PC-3 (cell line): Measurements from ENCODE around the gene FANCL. TPM values are rescaled to one million over a fixed set of nuclear protein-coding genes. Genes with fewer than 3 reads are reported as not detected.

Experiments used
- ATAC-seq: fragments of 200-7000 bp; cut with Tn5 transposase; 2 replicates; pipeline ENCODE4 v1.9.1; 2020; ENCODE audit warnings: mild to moderate bottlenecking, moderate library complexity
- BruUV-seq: library from RNA; stranded (reverse); fragments of 400-500 nt; replicated peaks from 2 replicates; lab custom pipeline; 2021; lab: Mats Ljungman, UMichigan
- CTCF ChIA-PET: fragments of 300-600 bp; sonication (Branson Sonifier 250); formaldehyde crosslinking; loops from one replicate; lab custom pipeline; 2022; ENCODE audit warnings: antibody characterized with exemption; lab: Charles Lee
- POLR2A ChIA-PET: fragments of 300-600 bp; sonication (Branson Sonifier 250); formaldehyde crosslinking; loops from one replicate; lab custom pipeline; 2022; ENCODE audit warnings: antibody characterized with exemption; ENCODE audit not compliant: unreplicated experiment; lab: Charles Lee
- DNase-seq: peaks from one replicate; pipeline ENCODE4 v3.0.0-alpha.2; 2015
- H2AFZ ChIP-seq: fragments of 300-600 bp; sonication (generic); 2 replicates; pipeline ENCODE4 v1.6.0; 2016; ENCODE audit warnings: antibody characterized with exemption, low read length
- H3F3A ChIP-seq: fragments of 300-600 bp; sonication (generic); one replicate; pipeline ENCODE4 v1.6.0; 2017; ENCODE audit warnings: antibody characterized with exemption, low read length, control low read depth, mild to moderate bottlenecking; ENCODE audit not compliant: unreplicated experiment
- H3K27ac ChIP-seq: fragments of 300-600 bp; sonication (generic); 2 replicates; pipeline ENCODE4 v1.5.1; 2016; ENCODE audit warnings: mild to moderate bottlenecking, low read length
- H3K27me3 ChIP-seq: fragments of 300-600 bp; sonication (generic); 2 replicates; pipeline ENCODE4 v1.6.1; 2016; ENCODE audit warnings: low read length, mixed read lengths
- H3K36me3 ChIP-seq: fragments of 300-600 bp; sonication (generic); 2 replicates; pipeline ENCODE4 v1.6.1; 2016; ENCODE audit warnings: low read depth, mixed run types, low read length, mixed read lengths
- H3K4me1 ChIP-seq: fragments of 300-600 bp; sonication (generic); 2 replicates; pipeline ENCODE4 v1.5.1; 2016; ENCODE audit warnings: low read length; ENCODE audit not compliant: insufficient read depth
- H3K4me2 ChIP-seq: fragments of 300-600 bp; sonication (generic); 2 replicates; pipeline ENCODE4 v1.6.0; 2016; ENCODE audit warnings: low read length
- H3K4me3 ChIP-seq: fragments of 300-600 bp; sonication (generic); 2 replicates; pipeline ENCODE4 v1.5.1; 2016; ENCODE audit warnings: mild to moderate bottlenecking, low read length, mixed read lengths
- H3K79me2 ChIP-seq: fragments of 300-600 bp; sonication (generic); 2 replicates; pipeline ENCODE4 v1.6.1; 2017; ENCODE audit warnings: low read length, mixed read lengths
- H3K9ac ChIP-seq: fragments of 300-600 bp; sonication (generic); 2 replicates; pipeline ENCODE4 v1.6.0; 2016; ENCODE audit warnings: mild to moderate bottlenecking, low read length
- H3K9me2 ChIP-seq: fragments of 300-600 bp; sonication (generic); replicated peaks from 2 replicates; pipeline ENCODE4 v1.6.1; 2016; ENCODE audit warnings: mixed run types, low read length, mixed read lengths
- H3K9me3 ChIP-seq: fragments of 300-600 bp; sonication (generic); 2 replicates; pipeline ENCODE4 v1.6.1; 2016; ENCODE audit warnings: low read length, mixed read lengths
- H4K20me1 ChIP-seq: fragments of 300-600 bp; sonication (generic); 2 replicates; pipeline ENCODE4 v1.6.1; 2016; ENCODE audit warnings: low read length, mixed read lengths
- CTCF ChIP-seq: fragments of 300-600 bp; sonication (generic); conservative IDR thresholded peaks from 2 replicates; pipeline ENCODE4 v1.5.1; 2017; ENCODE audit warnings: antibody characterized with exemption, low read depth, mild to moderate bottlenecking, low read length
- EZH2 ChIP-seq: fragments of 300-600 bp; sonication (generic); IDR thresholded peaks from one replicate; pipeline ENCODE4 v1.6.1; 2017; ENCODE audit warnings: antibody characterized with exemption, mild to moderate bottlenecking, low read length; ENCODE audit not compliant: unreplicated experiment
- EZH2phosphoT487 ChIP-seq: fragments of 300-600 bp; sonication (generic); IDR thresholded peaks from 2 replicates; pipeline ENCODE4 v1.6.1; 2018; ENCODE audit warnings: mild to moderate bottlenecking, antibody characterized with exemption, low read length, borderline replicate concordance
- intact Hi-C: fragments of 100-400 bp; cut with micrococcal nuclease; formaldehyde crosslinking; loops from 2 replicates; pipeline ENCODE4 v1.9.0; 2023
- total RNA-seq: library from RNA; depleted of rRNA; stranded (reverse); fragments of >200 nt; gene quantifications from 2 replicates; pipeline ENCODE4 v1.2.3, GENCODE V29; 2014

FANCL gene
- total RNA-seq, 1 experiment from 2014 or later = 18.0 TPM

GRCh38 chr2:58133395-58133794 lies 107.7 kb downstream of the FANCL start:
- no peak overlapping the region for H3K4me2 ChIP-seq
- H3K9ac ChIP-seq = no peak overlapping the region
- H3K27ac ChIP-seq = no peak overlapping the region
- no peak overlapping the region for H3K4me3 ChIP-seq
- CTCF ChIA-PET = no interaction called here
- H3K4me1 ChIP-seq = peaks cover 12% of the 10 kb centered on the region; the same call in 1 of the 2 replicates
- intact Hi-C loops = loop anchor here (5.0 to 10.0 kb wide), 2 partner anchors 201 to 376 kb away; no protein-coding TSS in a partner anchor
- no peaks in the 10 kb centered on the region for H4K20me1 ChIP-seq
- no TSS peak for BruUV-seq
- POLR2A ChIA-PET = no interaction called here
- H3K36me3 ChIP-seq = no peaks in the 10 kb centered on the region
- H2AFZ ChIP-seq = no peak overlapping the region
- H3F3A ChIP-seq = no peaks in the 10 kb centered on the region
- peak; percentile 32 for DNase-seq
- H3K9me2 ChIP-seq = no peaks in the 10 kb centered on the region
- H3K27me3 ChIP-seq = no peaks in the 10 kb centered on the region
- no peaks in the 10 kb centered on the region for H3K79me2 ChIP-seq
- TF ChIP-seq CTCF (no peak), EZH2 (no peak), EZH2phosphoT487 (no peak)
- H3K9me3 ChIP-seq = no peaks in the 10 kb centered on the region
- peak; percentile 80 for ATAC-seq

GRCh38 chr2:58131191-58132011 lies 109.7 kb downstream of the FANCL start:
- Histone ChIP-seq H3K4me1 (0 out of 2 replicates have a peak, but pooled peaks cover 7% of the 10 kb centered on the region), H3K27me3 (no peaks in the 10 kb centered on the region), H3K9ac (no peak overlapping the region), H3K79me2 (no peaks in the 10 kb centered on the region), H3K4me3 (no peak overlapping the region), H3K9me2 (no peaks in the 10 kb centered on the region), H3K36me3 (no peaks in the 10 kb centered on the region), H3F3A (no peaks in the 10 kb centered on the region), H2AFZ (no peak overlapping the region), H4K20me1 (no peaks in the 10 kb centered on the region), H3K27ac (no peak overlapping the region), H3K4me2 (no peak overlapping the region), H3K9me3 (no peaks in the 10 kb centered on the region)
- no peak for DNase-seq
- no TSS peak for BruUV-seq
- POLR2A ChIA-PET = no interaction called here
- intact Hi-C loops = loop anchor here (1.0 to 10.0 kb wide), 4 partner anchors 203 to 438 kb away; no protein-coding TSS in a partner anchor
- TF ChIP-seq EZH2 (no peak), EZH2phosphoT487 (no peak), CTCF (peak; percentile 49)
- CTCF ChIA-PET = no interaction called here
- ATAC-seq = peak; percentile 43; the same call in 1 of the 2 replicates
